ENCODE data around the gene SERPINC1. TPM values are rescaled to one million over a fixed set of nuclear protein-coding genes. Genes with fewer than 3 reads are reported as not detected.

The SERPINC1 gene
- total and polyA plus RNA-seq, 9 of the 15 experiments (the other 6 are each of a cell fraction or from before 2014, with no cell fraction given): 0.07 to 1.2 (median 0.50) TPM

- TF ChIP-seq ILK (tag; IDR thresholded peaks at IDR 0.05; ENCODE audit: borderline replicate concordance, low read depth): no peak
- TF ChIP-seq ZNF3 (CRISPR knock-in tag; IDR thresholded peaks at IDR 0.05): no peak
- TF ChIP-seq POLR2G (IDR thresholded peaks at IDR 0.05; ENCODE audit: low read depth, low read length): peak; percentile 62
- peak; percentile 67 for TF ChIP-seq RBFOX2 (IDR thresholded peaks at IDR 0.05; ENCODE audit: low read depth, low read length)
- peak; percentile 14; the same call in 1 of the 2 replicates for TF ChIP-seq ELF2 (CRISPR knock-in tag; IDR thresholded peaks at IDR 0.05)
- TF ChIP-seq POLR2AphosphoS5 (IDR thresholded peaks at IDR 0.05; ENCODE audit: control insufficient read depth, insufficient read depth, low read depth, low read length): peak; percentile 37; the same call in 1 of the 2 replicates
- peak; percentile 51 for TF ChIP-seq CHD7 (IDR thresholded peaks at IDR 0.05; ENCODE audit: low read depth, low read length)
- TF ChIP-seq EP400 (IDR thresholded peaks at IDR 0.05): no peak
- no peak for TF ChIP-seq ELK1 (CRISPR knock-in tag; IDR thresholded peaks at IDR 0.05)
- TF ChIP-seq RBBP5 (IDR thresholded peaks at IDR 0.05; ENCODE audit: borderline replicate concordance, insufficient read depth, low read length, poor library complexity, severe bottlenecking): peak; percentile 10
- TF ChIP-seq KDM5B (IDR thresholded peaks at IDR 0.05; ENCODE audit: insufficient replicate concordance, low read depth, low read length): peak; percentile 21
- no peak for TF ChIP-seq HES1 (IDR thresholded peaks at IDR 0.05; ENCODE audit: low read depth)
- TF ChIP-seq FUS (optimal IDR thresholded peaks at IDR 0.05; ENCODE audit: low read depth, low read length): peak; percentile 78
- peak; percentile 9 for TF ChIP-seq SMAD1 (IDR thresholded peaks at IDR 0.05; ENCODE audit: low read depth, low read length, partially characterized antibody)
Measured at GRCh38 chr1:173865468-173866164, 51.5 kb downstream of the SERPINC1 start (continued).

Data from K562 (cell line).